GM12878 (cell line): ENCODE measurements around the gene ALX1. TPM values are rescaled to one million over a fixed set of nuclear protein-coding genes. Genes with fewer than 3 reads are reported as not detected.

Source experiments
- ATAC-seq: fragments of 200-7000 bp; cut with Tn5 transposase; 3 replicates; pipeline ENCODE4 v1.9.1; 2020; ENCODE audit warnings: mild to moderate bottlenecking, moderate library complexity
- BruUV-seq: library from RNA; stranded (reverse); fragments of 400-500 nt; replicated peaks from 2 replicates; lab custom pipeline; 2021; lab: Mats Ljungman, UMichigan
- CTCF ChIA-PET: fragments of 300-600 bp; sonication (Branson Sonifier 250); formaldehyde crosslinking; extraction: SDS; loops from one replicate; lab custom pipeline; 2021; ENCODE audit warnings: inconsistent platforms; lab: Yijun Ruan, JAX
- POLR2A ChIA-PET: fragments of 350-600 bp; formaldehyde crosslinking; extraction: SDS; loops from one replicate; lab custom pipeline; 2021; ENCODE audit warnings: inconsistent platforms; lab: Charles Lee
- RAD21 ChIA-PET: fragments of 300-600 bp; sonication (Branson Sonifier 250); formaldehyde crosslinking; loops from one replicate; lab custom pipeline; 2023; ENCODE audit warnings: antibody characterized with exemption; ENCODE audit not compliant: unreplicated experiment; lab: Charles Lee
- SMC1A ChIA-PET: fragments of 300-600 bp; sonication (Branson Sonifier 250); formaldehyde crosslinking; loops from one replicate; lab custom pipeline; 2023; ENCODE audit not compliant: unreplicated experiment, uncharacterized antibody; lab: Charles Lee
- DNase-seq: peaks from one replicate; pipeline ENCODE4 v3.0.0-alpha.2; 2011; ENCODE audit warnings: low read depth, low spot score
- FAIRE-seq: peaks from 3 replicates; lab custom pipeline; 2011; peaks lifted over from hg19 to GRCh38; lab: Jason Lieb, UNC
- H2AFZ ChIP-seq: 2 replicates; pipeline ENCODE4 v1.6.0; 2011; ENCODE audit warnings: low read depth, low read length, control low read depth; ENCODE audit not compliant: control insufficient read depth
- H3K27ac ChIP-seq: 2 replicates; pipeline ENCODE4 v1.5.1; 2011; ENCODE audit warnings: control low read depth; ENCODE audit not compliant: control insufficient read depth, insufficient read depth
- H3K27me3 ChIP-seq, 2 experiments: replicated peaks in 1 of 2; 2 replicates each; pipeline versions ENCODE4 v1.6.0 to v1.6.1; 2011; ENCODE audit warnings: low read length in 1 of 2; ENCODE audit not compliant: control insufficient read depth in 2 of 2, insufficient read depth in 2 of 2
- H3K36me3 ChIP-seq, 2 experiments: 2 replicates each; pipeline ENCODE4 v1.5.1; 2011; ENCODE audit warnings: low read length in 1 of 2; ENCODE audit not compliant: control insufficient read depth in 2 of 2, insufficient read depth in 2 of 2
- H3K4me1 ChIP-seq: 2 replicates; pipeline ENCODE4 v1.6.1; 2011; ENCODE audit warnings: mild to moderate bottlenecking, low read length, moderate library complexity, mixed read lengths; ENCODE audit not compliant: control insufficient read depth, insufficient read depth
- H3K4me2 ChIP-seq: 2 replicates; pipeline ENCODE4 v1.6.0; 2011; ENCODE audit warnings: control low read depth; ENCODE audit not compliant: control insufficient read depth, insufficient read depth
- H3K4me3 ChIP-seq: fragments of 200-600 bp; sonication (generic); 2 replicates; pipeline ENCODE4 v1.5.1; 2016
- H3K79me2 ChIP-seq: 2 replicates; pipeline ENCODE4 v1.6.0; 2011; ENCODE audit warnings: low read length; ENCODE audit not compliant: control insufficient read depth, insufficient read depth
- H3K9ac ChIP-seq: 2 replicates; pipeline ENCODE4 v1.8.0; 2011; ENCODE audit warnings: low read length, control low read depth, mixed read lengths; ENCODE audit not compliant: control insufficient read depth, insufficient read depth
- H3K9me3 ChIP-seq: replicated peaks from 3 replicates; pipeline ENCODE4 v1.5.1; 2011; ENCODE audit warnings: mild to moderate bottlenecking, low read length; ENCODE audit not compliant: control insufficient read depth, insufficient read depth
- H4K20me1 ChIP-seq: 2 replicates; pipeline ENCODE4 v1.6.0; 2011; ENCODE audit not compliant: control insufficient read depth, insufficient read depth
- CBFB ChIP-seq: IDR thresholded peaks from 2 replicates; pipeline ENCODE4 v1.6.1; 2016; ENCODE audit warnings: antibody characterized with exemption, low read depth
- CBX5 ChIP-seq: sonication (generic); IDR thresholded peaks from 2 replicates; pipeline ENCODE4 v1.6.1; 2016; ENCODE audit warnings: low read depth, moderate library complexity, mild to moderate bottlenecking, inconsistent platforms
- CHD1 ChIP-seq: IDR thresholded peaks from 2 replicates; pipeline ENCODE4 v1.6.1; 2012; ENCODE audit warnings: low read depth, low read length, improper control_type of control experiment
- EED ChIP-seq: sonication (generic); IDR thresholded peaks from 2 replicates; pipeline ENCODE4 v1.6.1; 2016; ENCODE audit warnings: antibody characterized with exemption, low read depth
- EP300 ChIP-seq, 2 experiments: fragments of 150-350 bp in 1 of 2; IDR thresholded peaks; 2 replicates each; pipeline ENCODE4 v1.6.1; 2011 to 2012; ENCODE audit warnings: low read depth in 2 of 2, low read length in 2 of 2, borderline replicate concordance in 1 of 2, improper control_type of control experiment in 1 of 2, inconsistent platforms in 1 of 2; ENCODE audit not compliant: control insufficient read depth in 1 of 2
- HDAC6 ChIP-seq: fragments of 200-600 bp; sonication (generic); IDR thresholded peaks from one replicate; pipeline ENCODE4 v1.8.0; 2017; ENCODE audit warnings: antibody characterized with exemption; ENCODE audit not compliant: unreplicated experiment
- HDGF ChIP-seq: fragments of 450-650 bp; IDR thresholded peaks from 2 replicates; pipeline ENCODE4 v1.6.1; 2016; ENCODE audit warnings: antibody characterized with exemption
- IKZF1 ChIP-seq: fragments of 450-650 bp; conservative IDR thresholded peaks from 2 replicates; pipeline ENCODE4 v1.6.1; 2017; ENCODE audit warnings: antibody characterized with exemption, mild to moderate bottlenecking
- NR2F1 ChIP-seq: fragments of 450-650 bp; conservative IDR thresholded peaks from 2 replicates; pipeline ENCODE4 v1.6.1; 2017; ENCODE audit warnings: mild to moderate bottlenecking
- POU2F2 ChIP-seq: IDR thresholded peaks from 3 replicates; pipeline ENCODE4 v1.6.1; 2011; ENCODE audit warnings: low read depth, mild to moderate bottlenecking, low read length, borderline replicate concordance
- RBBP5 ChIP-seq: fragments of 200-600 bp; sonication (generic); conservative IDR thresholded peaks from 2 replicates; pipeline ENCODE4 v1.6.1; 2016
- SUZ12 ChIP-seq: fragments of 200-600 bp; sonication (generic); IDR thresholded peaks from one replicate; pipeline ENCODE4 v1.6.1; 2018; ENCODE audit warnings: antibody characterized with exemption, mild to moderate bottlenecking; ENCODE audit not compliant: unreplicated experiment
- TARDBP ChIP-seq: IDR thresholded peaks from 2 replicates; pipeline ENCODE4 v1.6.1; 2016; ENCODE audit warnings: borderline replicate concordance
- TBL1XR1 ChIP-seq: IDR thresholded peaks from 2 replicates; pipeline ENCODE4 v1.6.1; 2012; ENCODE audit warnings: low read depth, low read length, improper control_type of control experiment
- TCF7 ChIP-seq: IDR thresholded peaks from 2 replicates; pipeline ENCODE4 v1.6.1; 2014; ENCODE audit warnings: antibody characterized with exemption, borderline replicate concordance
- WGBS: methylation state at CpG from one replicate; pipeline ENCODE4 v1.1.6; 2016; ENCODE audit warnings: low lambda C conversion rate; ENCODE audit not compliant: insufficient replicate concordance, insufficient coverage; ENCODE audit errors: missing lambda C conversion rate; 5-methylcytosine and 5-hydroxymethylcytosine counted together
- in situ Hi-C: fragments of 300-500 bp; cut with MboI; formaldehyde crosslinking; loops from 9 replicates; pipeline ENCODE4 v1.14.3; 2018; ENCODE audit warnings: mixed read lengths
- intact Hi-C: fragments of 100-400 bp; cut with micrococcal nuclease; formaldehyde crosslinking; loops from one replicate; pipeline ENCODE4 v1.14.2; 2022; ENCODE audit not compliant: unreplicated experiment
- polyA plus RNA-seq, 11 experiments: library from polyadenylated mRNA; depleted of rRNA in 4 of 11; unstranded in 6 of 11; stranded (reverse) in 5 of 11; fragments of >200 nt; fragmentation: Nextera tagmentation in 4 of 11; fragmentation: Illumina TruSeq in 1 of 11; extraction: Ambion mirVana in 4 of 11; extraction: Trizol in 1 of 11; gene quantifications; 1 replicate in 1 of 11; 2 replicates in 10 of 11; pipeline versions ENCODE4 v1.2.1 to v1.2.3, GENCODE V29; 2011 to 2016; ENCODE audit warnings: inconsistent platforms in 2 of 11, missing spikeins in 2 of 11, low read depth in 1 of 11
- total RNA-seq, 4 experiments: library from RNA; depleted of rRNA in 3 of 4; stranded (reverse); fragments of >200 nt in 3 of 4; fragmentation: Illumina TruSeq in 1 of 4; extraction: Trizol in 1 of 4; gene quantifications; 2 replicates each; pipeline versions ENCODE4 v1.2.1 to v1.2.3, GENCODE V29; 2013 to 2021
- TF ChIP-seq, protein P1 (sequence below): fragments of 150-350 bp; IDR thresholded peaks from 2 replicates; pipeline ENCODE4 v1.6.1; 2014; ENCODE audit warnings: mild to moderate bottlenecking, low read depth, low read length

ALX1 gene
- total and polyA plus RNA-seq, 10 of the 15 experiments (the other 5 are each of a cell fraction or from before 2014, with no cell fraction given), result 0.06 TPM; not detected in 9

DNA sequence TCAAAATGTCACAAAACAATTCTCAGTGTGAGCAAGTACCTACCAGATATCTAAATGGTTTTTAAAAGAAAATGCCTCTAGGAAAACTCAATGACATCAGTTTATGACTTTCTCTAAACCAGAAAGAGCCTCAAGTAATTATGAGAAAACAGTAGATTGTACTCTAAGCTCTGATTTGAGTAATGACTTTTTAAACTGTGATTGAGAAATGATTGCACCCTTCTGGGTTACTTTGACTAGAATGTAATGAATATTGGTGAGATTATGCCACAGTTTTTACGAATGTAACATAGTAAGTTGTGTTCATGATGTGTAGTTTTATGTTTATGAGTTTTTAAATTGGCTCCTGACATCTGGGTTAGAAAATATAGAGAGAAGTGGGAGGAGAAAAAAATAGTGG, 68.8 kb downstream of the ALX1 start:
- no peaks in the 10 kb centered on the region for H4K20me1 ChIP-seq
- no peak overlapping the region for H3K4me2 ChIP-seq
- TF ChIP-seq RBBP5, result no peak
- TF ChIP-seq EP300 (IDR thresholded peaks at IDR 0.05; ENCODE audit: borderline replicate concordance in 1 of 2, control insufficient read depth in 1 of 2, low read depth in 2 of 2, low read length in 2 of 2), result no peak
- TF ChIP-seq SUZ12, result no peak
- no peak for TF ChIP-seq HDGF
- no peak for TF ChIP-seq TARDBP
- no peak for TF ChIP-seq CHD1
- no peak for TF ChIP-seq EED
- TF ChIP-seq NR2F1, result no peak
- TF ChIP-seq TBL1XR1, result no peak
- 0% methylated on average over 1 of the region's 1 CpG for WGBS
- H3K36me3 ChIP-seq, result no peaks in the 10 kb centered on the region
- no peaks in the 10 kb centered on the region for H3K79me2 ChIP-seq
- in situ Hi-C loops, result no loop called here
- FAIRE-seq, result no peak
- ChIA-PET POLR2A (no interaction called here), SMC1A (no interaction called here), RAD21 (no interaction called here), CTCF (no interaction called here)
- H3K27ac ChIP-seq, result no peak overlapping the region
- H3K4me3 ChIP-seq, result no peak overlapping the region
- no peak overlapping the region for H2AFZ ChIP-seq
- no peak overlapping the region for H3K9ac ChIP-seq
- intact Hi-C loops, result no loop called here
- H3K9me3 ChIP-seq, result no peaks in the 10 kb centered on the region
- H3K27me3 ChIP-seq, result no peaks in the 10 kb centered on the region
- no peaks in the 10 kb centered on the region for H3K4me1 ChIP-seq
- no peak for DNase-seq
- ATAC-seq, result no peak
- no TSS peak for BruUV-seq

DNA sequence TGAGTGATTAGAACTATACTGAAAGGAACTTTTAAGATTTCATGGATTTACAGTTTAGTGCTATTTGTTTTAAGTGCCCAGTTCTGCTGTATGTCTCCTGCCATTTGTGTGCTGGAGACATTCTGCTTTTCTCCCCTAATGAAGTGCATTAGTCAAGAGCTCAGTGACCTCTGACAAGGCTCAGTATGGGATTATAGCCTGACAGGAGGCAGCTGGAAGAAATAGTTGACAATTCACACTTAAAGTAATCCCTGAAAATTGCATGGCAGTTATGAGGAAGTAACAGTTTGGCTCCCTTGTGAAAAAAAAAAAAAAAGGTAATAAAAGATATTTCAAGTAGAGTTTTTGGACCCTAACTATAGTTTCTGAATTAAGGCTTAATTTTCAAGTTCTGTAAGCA, 70.3 kb downstream of the ALX1 start:
- no peak overlapping the region for H3K4me2 ChIP-seq
- ChIA-PET CTCF (no interaction called here), RAD21 (no interaction called here), POLR2A (no interaction called here), SMC1A (no interaction called here)
- no peaks in the 10 kb centered on the region for H3K9me3 ChIP-seq
- H3K27ac ChIP-seq, result no peak overlapping the region
- H3K4me1 ChIP-seq, result no peaks in the 10 kb centered on the region
- H2AFZ ChIP-seq, result no peak overlapping the region
- no peaks in the 10 kb centered on the region for H3K36me3 ChIP-seq
- no peak overlapping the region for H3K4me3 ChIP-seq
- H3K79me2 ChIP-seq, result no peaks in the 10 kb centered on the region
- no peaks in the 10 kb centered on the region for H4K20me1 ChIP-seq
- H3K9ac ChIP-seq, result no peak overlapping the region
- ATAC-seq (no peak), DNase-seq (no peak), FAIRE-seq (no peak)
- intact Hi-C loops (no loop called here), in situ Hi-C loops (no loop called here)
- no TSS peak for BruUV-seq
- H3K27me3 ChIP-seq, result no peaks in the 10 kb centered on the region
- no peak for TF ChIP-seq IKZF1
- no peak for TF ChIP-seq HDAC6
- TF ChIP-seq TCF7, result no peak
- no peak for TF ChIP-seq CBFB
- TF ChIP-seq, protein P1, sequence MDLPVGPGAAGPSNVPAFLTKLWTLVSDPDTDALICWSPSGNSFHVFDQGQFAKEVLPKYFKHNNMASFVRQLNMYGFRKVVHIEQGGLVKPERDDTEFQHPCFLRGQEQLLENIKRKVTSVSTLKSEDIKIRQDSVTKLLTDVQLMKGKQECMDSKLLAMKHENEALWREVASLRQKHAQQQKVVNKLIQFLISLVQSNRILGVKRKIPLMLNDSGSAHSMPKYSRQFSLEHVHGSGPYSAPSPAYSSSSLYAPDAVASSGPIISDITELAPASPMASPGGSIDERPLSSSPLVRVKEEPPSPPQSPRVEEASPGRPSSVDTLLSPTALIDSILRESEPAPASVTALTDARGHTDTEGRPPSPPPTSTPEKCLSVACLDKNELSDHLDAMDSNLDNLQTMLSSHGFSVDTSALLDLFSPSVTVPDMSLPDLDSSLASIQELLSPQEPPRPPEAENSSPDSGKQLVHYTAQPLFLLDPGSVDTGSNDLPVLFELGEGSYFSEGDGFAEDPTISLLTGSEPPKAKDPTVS, result no peak
- no peak for TF ChIP-seq NR2F1
- no peak for TF ChIP-seq CBX5
- TF ChIP-seq POU2F2, result no peak
